ENCODE data around the gene RNF144B. TPM values are rescaled to one million over a fixed set of nuclear protein-coding genes. Genes with fewer than 3 reads are reported as not detected.

Gene RNF144B
- total and polyA plus RNA-seq, 9 of the 15 experiments (the other 6 are each of a cell fraction or from before 2014, with no cell fraction given) = 0.01 TPM; not detected in 8

GRCh38 chr6:18515767-18516166 is 128.6 kb downstream of the RNF144B start:
- WGBS (ENCODE audit: insufficient coverage, low coverage, missing lambda C conversion rate) = 0% methylated on average over 1 of the region's 1 CpG
- ATAC-seq (no peak), FAIRE-seq (no peak), DNase-seq (ENCODE audit: extremely low read depth in 1 of 4, low spot score in 3 of 4) (no peak)
- no peak overlapping the region for H3K4me3 ChIP-seq
- H3K9ac ChIP-seq (ENCODE audit: insufficient read depth in 1 of 2, low read depth in 2 of 2, low read length in 2 of 2) = no peak overlapping the region
- H3K9me1 ChIP-seq (ENCODE audit: control insufficient read depth, insufficient read depth, low read length) = no peaks in the 10 kb centered on the region
- H2AFZ ChIP-seq (ENCODE audit: low read depth, low read length) = no peak overlapping the region
- TF ChIP-seq MCM5 (IDR thresholded peaks at IDR 0.05; ENCODE audit: low read depth) = no peak
- TF ChIP-seq SMAD1 (IDR thresholded peaks at IDR 0.05; ENCODE audit: low read depth, low read length, partially characterized antibody) = no peak
- no peak for TF ChIP-seq NCOR1 (IDR thresholded peaks at IDR 0.05)
- no peak for TF ChIP-seq ZNF639 (CRISPR knock-in tag; conservative IDR thresholded peaks at IDR 0.05 in 1 of 2, IDR thresholded peaks at IDR 0.05 in 1 of 2)
- no peak for TF ChIP-seq ZNF395 (CRISPR knock-in tag; IDR thresholded peaks at IDR 0.05)
- no peak for TF ChIP-seq YY1 (IDR thresholded peaks at IDR 0.05; ENCODE audit: borderline replicate concordance in 1 of 3, control insufficient read depth in 1 of 3, extremely low read depth in 1 of 3, insufficient read depth in 3 of 3, insufficient read length in 1 of 3, insufficient replicate concordance in 2 of 3, low read depth in 1 of 3, low read length in 2 of 3)
- TF ChIP-seq NKRF (IDR thresholded peaks at IDR 0.05; ENCODE audit: borderline replicate concordance) = no peak
- no peak for TF ChIP-seq CREB5 (CRISPR knock-in tag; IDR thresholded peaks at IDR 0.05)
- intact Hi-C loops (cut with micrococcal nuclease) (no loop called here), in situ Hi-C loops (cut with MboI) (no loop called here)
- BruUV-seq (replicated peaks) = no TSS peak
- peaks cover 0 to 6% of the 10 kb centered on the region in 2 experiments; a peak in 1 of 5 replicates for H3K27me3 ChIP-seq (ENCODE audit: control insufficient read depth in 2 of 2, insufficient read depth in 2 of 2, low read length in 2 of 2)
- CTCF ChIA-PET (ENCODE audit: low intra/inter-chr PET ratio) = no interaction called here
- H3K36me3 ChIP-seq (ENCODE audit: control insufficient read depth, insufficient read depth, low read length) = no peaks in the 10 kb centered on the region
- no peak overlapping the region for H3K4me2 ChIP-seq (ENCODE audit: insufficient read depth, low read length)
- no peak overlapping the region for H3K27ac ChIP-seq (ENCODE audit: extremely low read depth, low read depth, low read length)
- H3K79me2 ChIP-seq (ENCODE audit: control insufficient read depth, insufficient read depth, low read length) = no peaks in the 10 kb centered on the region
- POLR2A ChIA-PET = interaction anchor here (2.5 kb wide), 1 partner anchor 9 kb away, joined by 8 read pairs; no protein-coding TSS in a partner anchor
- no peaks in the 10 kb centered on the region for H3K9me3 ChIP-seq (replicated peaks; ENCODE audit: control insufficient read depth, insufficient read depth, low read depth, low read length)
- no peaks in the 10 kb centered on the region for H3K4me1 ChIP-seq (replicated peaks in 1 of 2; ENCODE audit: control insufficient read depth in 2 of 2, insufficient read depth in 2 of 2, low read length in 2 of 2)
- H4K20me1 ChIP-seq (replicated peaks; ENCODE audit: control insufficient read depth, insufficient read depth, low read length) = no peaks in the 10 kb centered on the region

All from K562 (cell line).